ENCODE measurements around the gene ZNF526.

DNA sequence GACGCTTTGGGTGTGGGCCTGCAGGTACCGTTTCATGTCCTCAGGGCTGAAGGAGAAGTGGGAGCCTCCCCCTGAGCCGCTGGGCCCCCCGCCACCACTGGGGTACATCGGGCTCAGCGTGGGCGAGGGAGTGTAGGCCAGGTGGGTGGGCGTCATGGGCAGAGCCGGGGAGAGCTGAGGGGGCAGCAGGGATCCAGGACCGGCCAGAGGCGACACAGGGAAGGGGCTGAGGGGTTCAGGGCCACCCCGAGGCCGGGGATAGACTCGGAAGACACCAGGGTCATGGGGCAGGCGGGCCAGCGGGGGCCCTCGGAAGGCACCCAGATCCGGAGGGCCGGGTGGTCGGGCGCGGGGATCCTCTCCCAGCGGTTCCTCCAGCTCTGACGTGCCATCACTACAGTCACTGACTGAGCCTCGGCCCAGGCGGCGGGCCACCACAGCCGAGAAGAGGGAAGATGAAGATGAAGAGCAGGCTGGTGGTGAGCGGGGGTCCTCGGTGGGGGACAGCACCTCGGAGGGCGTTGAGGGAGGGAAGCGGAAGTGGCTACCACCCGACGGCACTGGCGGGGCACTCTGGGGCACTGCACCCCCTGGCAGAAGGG lies 29.1 kb downstream of the ZNF526 start:
- TF ChIP-seq, protein P1, sequence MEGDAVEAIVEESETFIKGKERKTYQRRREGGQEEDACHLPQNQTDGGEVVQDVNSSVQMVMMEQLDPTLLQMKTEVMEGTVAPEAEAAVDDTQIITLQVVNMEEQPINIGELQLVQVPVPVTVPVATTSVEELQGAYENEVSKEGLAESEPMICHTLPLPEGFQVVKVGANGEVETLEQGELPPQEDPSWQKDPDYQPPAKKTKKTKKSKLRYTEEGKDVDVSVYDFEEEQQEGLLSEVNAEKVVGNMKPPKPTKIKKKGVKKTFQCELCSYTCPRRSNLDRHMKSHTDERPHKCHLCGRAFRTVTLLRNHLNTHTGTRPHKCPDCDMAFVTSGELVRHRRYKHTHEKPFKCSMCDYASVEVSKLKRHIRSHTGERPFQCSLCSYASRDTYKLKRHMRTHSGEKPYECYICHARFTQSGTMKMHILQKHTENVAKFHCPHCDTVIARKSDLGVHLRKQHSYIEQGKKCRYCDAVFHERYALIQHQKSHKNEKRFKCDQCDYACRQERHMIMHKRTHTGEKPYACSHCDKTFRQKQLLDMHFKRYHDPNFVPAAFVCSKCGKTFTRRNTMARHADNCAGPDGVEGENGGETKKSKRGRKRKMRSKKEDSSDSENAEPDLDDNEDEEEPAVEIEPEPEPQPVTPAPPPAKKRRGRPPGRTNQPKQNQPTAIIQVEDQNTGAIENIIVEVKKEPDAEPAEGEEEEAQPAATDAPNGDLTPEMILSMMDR (IDR thresholded peaks at IDR 0.05) = no peak
- TF ChIP-seq EZH2 (IDR thresholded peaks at IDR 0.05) = no peak

Measured in neural progenitor cell (in vitro differentiated cells).